GM21576 (cell line): Measurements from ENCODE around the gene HDDC3.
"Not testable (repeated sequence)": the region's sequence is repeated elsewhere in the genome, so short reads cannot be mapped to it uniquely, and the experiment has no call there.

Source experiments
- ATAC-seq: cut with Tn5 transposase; IDR thresholded peaks from one replicate; pipeline ENCODE4 v1.9.1; 2021; ENCODE audit warnings: mild to moderate bottlenecking, moderate library complexity; ENCODE audit not compliant: unreplicated experiment

The HDDC3 gene

DNA sequence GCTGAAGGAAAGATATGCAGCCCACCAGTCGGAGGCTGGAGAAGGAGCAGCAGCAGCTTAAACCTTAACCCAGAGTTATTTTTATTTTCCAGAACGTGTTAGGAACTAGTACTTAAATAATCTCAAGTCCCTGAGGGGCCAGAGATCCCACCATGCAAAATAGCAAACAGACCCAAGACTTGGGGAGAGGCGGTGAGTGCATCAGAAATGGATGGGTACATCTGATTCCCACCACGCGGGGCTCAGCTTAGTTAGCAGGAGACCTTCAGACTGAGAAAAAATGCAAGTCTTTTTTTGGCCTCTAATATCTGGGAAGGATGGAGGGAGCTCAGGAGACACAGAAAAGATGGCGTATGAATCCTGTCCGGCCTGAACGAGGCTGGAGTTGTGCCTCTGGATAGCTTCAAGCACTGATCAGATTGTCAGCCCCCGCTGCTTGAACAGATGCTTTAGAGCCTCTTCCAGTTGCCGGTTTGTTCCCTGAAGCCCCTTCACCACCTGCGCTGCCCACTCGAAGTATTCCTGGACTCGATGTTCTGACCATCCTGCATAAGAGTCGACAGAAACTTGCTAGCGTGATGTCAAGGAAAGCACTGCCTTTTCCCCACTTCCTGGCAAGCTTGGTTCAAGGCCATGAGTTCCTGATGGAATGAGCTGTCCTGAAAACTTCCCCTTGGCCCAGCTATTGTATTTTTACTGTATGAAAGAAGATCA is 1.3 kb downstream of the HDDC3 start:
- ATAC-seq, result no peak

DNA sequence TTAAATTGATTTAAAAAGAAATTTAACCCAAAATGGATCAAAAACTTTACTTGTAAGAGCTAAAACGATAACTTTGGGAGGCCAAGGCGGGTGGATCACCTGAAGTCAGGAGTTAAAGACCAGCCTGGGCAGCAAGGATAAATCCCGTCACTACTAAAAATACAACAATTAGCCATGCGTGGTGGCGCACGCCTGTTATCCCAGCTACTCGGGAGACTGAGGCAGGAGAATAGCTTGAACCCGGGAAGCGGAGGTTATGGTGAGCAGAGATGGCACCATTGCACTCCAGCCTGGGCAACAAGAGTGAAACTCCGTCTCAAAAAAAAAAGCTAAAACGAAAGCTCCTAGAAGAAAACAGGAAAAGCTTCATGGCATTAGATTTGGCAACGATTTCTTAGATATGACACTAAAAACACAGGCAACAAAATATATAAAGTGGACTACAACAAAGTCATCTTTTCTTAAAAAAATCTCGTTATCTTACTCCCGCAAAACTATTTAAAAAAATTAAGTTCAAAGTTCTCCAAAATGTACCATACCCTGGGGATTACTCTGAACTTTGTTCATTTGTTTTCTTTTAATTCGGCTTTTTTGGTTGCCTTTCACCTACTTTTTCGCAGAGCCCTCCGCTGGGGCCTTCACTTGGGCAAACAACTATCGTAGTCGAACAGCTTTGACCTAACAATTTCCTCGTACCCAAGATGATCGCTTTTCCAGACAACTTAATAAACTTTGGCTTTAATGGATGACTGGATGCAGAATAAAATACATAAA is 2.9 kb downstream of the HDDC3 start:
- ATAC-seq, result no peak

- ATAC-seq, result not testable (repeated sequence)
Measured at GRCh38 chr15:90928106-90928505, 4.2 kb downstream of the HDDC3 start.

GRCh38 chr15:90926766-90927165 is 5.6 kb downstream of the HDDC3 start:
- ATAC-seq, result not testable (repeated sequence)

GRCh38 chr15:90924375-90924774 is 8.0 kb downstream of the HDDC3 start:
- ATAC-seq, result peak; percentile 76

GRCh38 chr15:90922712-90923322 is 9.5 kb downstream of the HDDC3 start:
- ATAC-seq, result peak; percentile 76

- no peak for ATAC-seq
Measured at GRCh38 chr15:90921887-90922286, 10.5 kb downstream of the HDDC3 start.

DNA sequence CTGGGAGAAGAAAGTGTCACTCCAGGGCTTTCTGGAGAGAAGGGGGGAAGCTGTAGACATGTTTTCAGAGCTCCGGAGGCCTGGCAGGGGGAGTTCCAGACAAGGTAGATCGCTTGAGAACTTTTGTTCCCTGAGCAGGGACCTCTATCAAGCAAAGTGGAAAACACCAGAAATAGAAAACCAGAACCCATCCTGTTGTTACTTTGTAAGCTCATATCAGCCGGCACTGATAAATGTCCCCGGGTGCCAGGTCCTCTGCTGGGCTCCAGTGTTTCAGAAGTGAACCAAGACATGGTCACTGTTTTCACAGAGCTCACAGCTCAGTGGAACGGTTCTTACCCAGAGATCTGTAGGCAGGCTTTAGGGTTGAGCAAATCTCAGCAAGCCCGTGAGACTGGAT is 13.5 kb downstream of the HDDC3 start:
- no peak for ATAC-seq

DNA sequence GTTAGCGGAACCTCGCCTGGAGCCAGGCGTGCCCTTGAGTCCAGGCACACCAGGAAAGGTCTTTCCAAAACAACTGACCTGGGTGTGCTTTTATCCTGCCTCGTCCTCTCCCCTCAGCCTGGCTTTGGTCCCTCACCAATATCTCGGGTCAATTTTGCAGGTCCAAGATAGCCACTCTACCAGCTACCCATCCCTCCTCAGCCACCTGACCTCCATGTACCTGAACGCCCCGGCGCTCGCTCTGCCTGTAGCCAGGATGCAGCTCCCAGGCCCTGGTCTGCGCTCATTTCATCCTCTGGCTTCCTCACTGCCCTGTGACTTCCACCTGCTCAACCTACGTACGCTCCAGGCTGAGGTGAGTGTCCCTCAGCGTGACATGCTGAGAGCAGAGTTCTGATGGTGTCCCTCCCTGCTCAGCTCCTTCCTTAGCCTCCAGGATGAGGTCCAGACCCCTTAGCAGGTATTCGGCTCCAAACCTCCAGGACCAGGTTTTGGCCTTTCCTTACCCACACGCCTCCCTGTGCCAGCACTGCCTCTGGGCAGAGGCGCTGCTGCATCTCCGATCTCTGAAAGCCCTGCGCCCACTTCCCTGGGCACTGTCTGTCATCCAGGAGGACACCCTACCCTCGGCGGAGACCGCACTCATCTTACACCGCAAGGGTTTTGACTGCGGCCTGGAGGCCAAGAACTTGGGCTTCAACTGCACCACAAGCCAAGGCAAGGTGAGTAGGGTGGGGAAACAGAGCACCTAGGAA is 14.1 kb downstream of the HDDC3 start:
- ATAC-seq, result no peak

- ATAC-seq, result no peak
Measured at GRCh38 chr15:90917569-90917968, 14.8 kb downstream of the HDDC3 start.

DNA sequence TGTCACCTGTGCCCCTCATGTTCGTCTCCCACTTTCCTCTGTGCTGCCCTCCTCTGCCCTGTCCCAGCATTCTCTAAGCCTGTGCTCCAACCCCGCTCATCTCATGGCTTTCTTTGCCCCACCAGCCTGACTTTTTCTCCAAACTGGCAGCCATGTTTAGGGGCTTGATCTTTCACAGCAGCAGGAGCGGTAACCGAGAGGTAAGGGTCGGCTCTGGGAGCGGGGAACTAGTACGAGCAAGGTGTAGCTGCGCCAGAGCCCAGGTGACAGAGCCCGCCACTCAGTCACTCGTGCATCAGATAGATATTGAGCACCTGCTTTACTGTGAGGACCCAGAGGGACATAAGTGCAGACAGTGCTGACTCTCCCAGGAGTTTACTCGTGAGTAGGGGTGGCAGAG is 15.9 kb downstream of the HDDC3 start:
- ATAC-seq, result no peak

DNA sequence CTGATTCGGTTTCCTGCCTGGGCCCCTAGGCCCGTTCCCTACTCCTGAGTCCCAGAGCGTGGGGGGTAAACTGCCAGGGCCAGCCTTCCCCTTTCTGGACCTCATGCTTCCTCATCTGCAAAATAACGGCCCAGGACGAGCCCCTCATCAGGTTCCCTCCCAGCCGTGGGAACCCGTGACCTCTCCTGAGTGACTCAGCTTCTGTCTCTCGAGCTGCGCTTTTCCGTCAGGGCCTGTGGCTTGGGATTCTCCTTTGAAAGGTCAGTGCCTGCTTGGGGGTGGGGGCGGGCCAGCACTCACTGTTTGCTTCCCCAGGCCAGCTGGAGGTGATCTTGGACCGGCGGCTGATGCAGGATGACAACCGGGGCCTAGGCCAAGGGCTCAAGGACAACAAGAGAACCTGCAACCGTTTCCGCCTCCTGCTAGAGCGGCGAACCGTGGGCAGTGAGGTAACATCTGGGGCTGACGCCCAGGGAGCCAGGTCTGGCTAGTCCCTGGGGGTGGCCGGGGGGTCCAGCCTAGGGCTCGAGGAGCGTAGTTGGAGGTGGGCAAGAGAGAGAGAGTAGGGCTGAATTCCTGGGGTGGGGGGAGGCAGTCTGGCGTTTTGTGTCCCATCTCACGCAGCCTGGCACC is 16.4 kb downstream of the HDDC3 start:
- no peak for ATAC-seq

DNA sequence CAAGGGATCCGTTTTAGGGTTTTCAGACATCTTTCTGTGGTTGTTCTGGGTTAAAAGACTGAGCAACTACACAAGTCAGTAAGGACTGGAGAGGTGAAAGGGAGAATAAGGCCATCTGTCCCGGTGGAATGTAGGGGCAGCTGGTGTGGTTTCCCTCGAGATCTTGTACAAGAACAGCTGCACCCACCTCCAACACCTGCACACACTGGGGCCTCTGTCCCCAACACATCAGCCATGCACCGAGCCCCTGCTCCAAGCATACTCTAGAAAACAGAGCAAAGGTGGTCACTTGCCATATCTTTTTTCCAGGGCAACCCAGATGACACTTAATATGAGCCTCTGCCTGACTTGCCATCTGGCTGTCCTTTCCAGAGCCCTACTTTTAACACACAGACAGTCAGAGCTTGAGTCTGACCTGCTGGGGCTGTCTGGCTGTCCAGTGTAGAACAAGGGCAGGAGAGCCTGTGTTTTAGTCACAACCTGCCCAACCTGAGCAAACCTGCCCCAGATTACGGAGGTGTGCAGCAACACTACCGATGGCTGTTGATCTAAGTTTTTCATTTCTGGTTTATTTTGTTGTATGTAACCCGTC is 17.0 kb downstream of the HDDC3 start:
- ATAC-seq, result no peak

DNA sequence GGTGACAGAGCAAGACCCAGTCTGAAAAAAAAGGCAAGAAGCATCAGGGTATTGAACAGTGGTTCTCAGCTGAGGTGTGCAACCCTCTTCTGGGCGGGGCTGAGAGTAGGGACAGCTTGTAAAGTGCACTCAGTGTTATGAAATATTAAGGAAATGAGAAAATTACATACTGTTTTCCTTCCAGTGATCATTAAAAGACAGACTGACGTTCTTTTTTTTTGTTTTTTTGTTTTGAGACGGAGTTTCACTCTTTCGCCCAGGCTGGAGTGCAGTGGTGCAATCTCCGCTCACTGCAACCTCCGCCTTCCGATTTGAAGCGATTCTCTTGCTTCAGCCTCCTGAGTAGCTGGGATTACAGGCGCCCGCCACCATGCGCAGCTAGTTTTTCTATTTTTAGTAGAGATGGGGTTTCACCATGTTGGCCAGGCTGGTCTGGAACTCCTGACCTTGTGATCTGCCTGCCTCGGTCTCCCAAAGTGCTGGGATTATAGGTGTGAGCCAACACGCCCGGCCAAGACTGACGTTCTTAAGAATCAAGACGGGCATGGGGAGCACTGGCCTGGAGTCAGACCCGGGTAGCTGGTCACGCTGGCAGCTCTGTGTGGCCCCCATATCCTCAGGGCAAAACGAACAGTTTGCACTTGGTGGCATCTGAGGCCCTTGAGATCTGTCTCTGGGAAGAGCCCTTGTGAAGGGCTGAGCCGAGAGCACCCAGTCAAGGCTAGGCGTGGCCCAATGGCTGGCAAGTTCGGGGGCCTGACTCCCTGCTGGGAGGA is 17.9 kb downstream of the HDDC3 start:
- no peak for ATAC-seq

GRCh38 chr15:90913398-90913944 is 18.9 kb downstream of the HDDC3 start:
- ATAC-seq, result no peak

DNA sequence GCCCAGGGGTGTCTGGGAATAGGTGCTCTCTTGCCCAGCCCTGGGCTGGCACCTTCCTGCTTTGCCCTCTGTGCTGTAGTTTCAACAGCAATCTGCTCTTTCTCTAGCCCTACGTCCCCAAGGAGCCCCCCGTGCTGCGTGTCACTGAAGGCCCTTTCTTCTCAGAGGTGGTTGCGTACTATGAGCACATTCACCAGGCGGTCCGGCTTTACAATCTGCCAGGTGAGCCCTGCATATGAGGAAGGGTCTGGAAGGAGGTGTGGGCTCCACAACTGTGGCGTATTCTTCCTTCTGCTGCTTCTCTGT is 19.6 kb downstream of the HDDC3 start:
- no peak for ATAC-seq

GRCh38 chr15:90911906-90912769 is 20.2 kb downstream of the HDDC3 start:
- ATAC-seq, result no peak

DNA sequence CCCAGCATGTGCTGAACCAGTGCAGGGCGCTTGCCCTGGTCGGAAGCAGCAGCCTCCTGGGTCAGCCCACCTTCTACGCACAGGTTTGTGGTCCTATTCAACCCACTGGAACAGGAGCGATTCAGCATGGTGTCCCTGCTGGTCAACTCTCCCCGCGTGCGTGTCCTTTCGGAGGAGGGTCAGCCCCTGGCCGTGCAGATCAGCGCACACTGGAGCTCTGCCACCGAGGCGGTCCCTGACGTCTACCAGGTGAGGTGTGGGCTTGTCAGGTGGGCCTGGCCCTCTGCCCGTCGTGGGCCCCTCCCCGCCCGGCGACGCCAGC is 21.1 kb downstream of the HDDC3 start:
- no peak for ATAC-seq
